Psoas muscle (tissue), 8 donors: ENCODE measurements around the gene RAI14. TPM values are rescaled to one million over a fixed set of nuclear protein-coding genes. Genes with fewer than 3 reads are reported as not detected.
"Not testable (repeated sequence)": the region's sequence is repeated elsewhere in the genome, so short reads cannot be mapped to it uniquely, and the experiment has no call there.

Experiments used
- ATAC-seq, 4 donors: fragments of 200-7000 bp; cut with Tn5 transposase; one replicate each; pipeline ENCODE4 v1.9.1; 2020; ENCODE audit warnings: moderate library complexity in 3 of 4, mild to moderate bottlenecking in 2 of 4
- DNase-seq, 2 donors: peaks; one replicate each; pipeline ENCODE4 v3.0.0-alpha.2; 2020
- H3K27ac ChIP-seq: fragments of 200-600 bp; one replicate; pipeline ENCODE4 v1.8.0; 2022
- H3K27me3 ChIP-seq, 3 donors: fragments of 200-600 bp in 1 of 3; one replicate each; pipeline versions ENCODE4 v1.6.1 to v1.8.0; 2013 to 2022; ENCODE audit warnings: low read length in 2 of 3, mild to moderate bottlenecking in 2 of 3, moderate library complexity in 1 of 3; ENCODE audit not compliant: insufficient read depth in 3 of 3
- H3K36me3 ChIP-seq, 2 donors: fragments of 200-600 bp in 1 of 2; one replicate each; pipeline versions ENCODE4 v1.6.1 to v1.8.0; 2013 to 2022; ENCODE audit warnings: low read depth in 1 of 2, mild to moderate bottlenecking in 1 of 2, moderate library complexity in 1 of 2; ENCODE audit not compliant: insufficient read depth in 1 of 2
- H3K4me1 ChIP-seq: fragments of 200-600 bp; one replicate; pipeline ENCODE4 v1.8.0; 2022
- H3K4me3 ChIP-seq: fragments of 200-600 bp; one replicate; pipeline ENCODE4 v1.8.0; 2022; ENCODE audit warnings: mild to moderate bottlenecking
- H3K9me3 ChIP-seq: fragments of 200-600 bp; one replicate; pipeline ENCODE4 v1.8.0; 2022
- WGBS, 3 donors: extraction: QIAGEN DNeasy Blood & Tissue Kit; methylation state at CpG; one replicate each; pipeline versions ENCODE4 v1.1.6 to v1.1.7; 2013; 5-methylcytosine and 5-hydroxymethylcytosine counted together
- intact Hi-C, 2 donors: fragments of 100-400 bp; cut with DNase I; formaldehyde crosslinking; loops; one replicate each; pipeline versions ENCODE4 v1.11.0 to v1.14.2; 2022
- polyA plus RNA-seq, 3 donors: library from polyadenylated mRNA; stranded (reverse); fragments of 200-250 nt; gene quantifications; one replicate each; pipeline ENCODE4 v1.2.3, GENCODE V29; 2013
- total RNA-seq, 4 donors: library from RNA; stranded (reverse); fragmentation: NEBNext Ultra II Directional in 2 of 4; extraction: Animal tissue kit (Norgen Biotek cat#: 25700) in 2 of 4; gene quantifications; one replicate each; pipeline versions ENCODE4 v1.2.1 to v1.2.4, GENCODE V29; 2021 to 2023
- TF ChIP-seq, protein P1 (sequence below): fragments of 200-600 bp; IDR thresholded peaks from one replicate; pipeline ENCODE4 v1.8.0; 2022; ENCODE audit warnings: antibody characterized with exemption
- donor health status: healthy with polysubstance abuse.
- donor health status: DM: no; HTN: no; CAD: no; lungs with moderate emphysema.
- donor health status: Bipolar disorder and iron deficiency.
- donor health status: healthy.
- donor health status: DM: yes; HTN: yes; CAD: no.
- donor health status: DM: no; HTN: no; CAD: no.
- donor health status: DM: no; HTN: no; CAD: no.
- donor health status: DM: yes; HTN: yes; CAD: no.

Gene RAI14
- total and polyA plus RNA-seq, 7 donors = 0.69 to 4.3 (median 2.1) TPM

GRCh38 chr5:34700078-34700452 lies 43.9 kb downstream of the RAI14 start:
- Histone ChIP-seq H3K36me3 (no peaks in the 10 kb centered on the region), H3K27ac (no peak overlapping the region), H3K9me3 (no peaks in the 10 kb centered on the region), H3K4me1 (no peaks in the 10 kb centered on the region), H3K27me3 (no peaks in the 10 kb centered on the region), H3K4me3 (no peak overlapping the region)
- intact Hi-C loops = no loop called here
- TF ChIP-seq, protein P1, sequence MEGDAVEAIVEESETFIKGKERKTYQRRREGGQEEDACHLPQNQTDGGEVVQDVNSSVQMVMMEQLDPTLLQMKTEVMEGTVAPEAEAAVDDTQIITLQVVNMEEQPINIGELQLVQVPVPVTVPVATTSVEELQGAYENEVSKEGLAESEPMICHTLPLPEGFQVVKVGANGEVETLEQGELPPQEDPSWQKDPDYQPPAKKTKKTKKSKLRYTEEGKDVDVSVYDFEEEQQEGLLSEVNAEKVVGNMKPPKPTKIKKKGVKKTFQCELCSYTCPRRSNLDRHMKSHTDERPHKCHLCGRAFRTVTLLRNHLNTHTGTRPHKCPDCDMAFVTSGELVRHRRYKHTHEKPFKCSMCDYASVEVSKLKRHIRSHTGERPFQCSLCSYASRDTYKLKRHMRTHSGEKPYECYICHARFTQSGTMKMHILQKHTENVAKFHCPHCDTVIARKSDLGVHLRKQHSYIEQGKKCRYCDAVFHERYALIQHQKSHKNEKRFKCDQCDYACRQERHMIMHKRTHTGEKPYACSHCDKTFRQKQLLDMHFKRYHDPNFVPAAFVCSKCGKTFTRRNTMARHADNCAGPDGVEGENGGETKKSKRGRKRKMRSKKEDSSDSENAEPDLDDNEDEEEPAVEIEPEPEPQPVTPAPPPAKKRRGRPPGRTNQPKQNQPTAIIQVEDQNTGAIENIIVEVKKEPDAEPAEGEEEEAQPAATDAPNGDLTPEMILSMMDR = no peak
- ATAC-seq (no peak), DNase-seq (no peak)
- WGBS, 3 donors = 94 to 100% (median 100%) methylated on average over 2 of the region's 2 CpGs

- H3K4me3 ChIP-seq, H3K27ac ChIP-seq, intact Hi-C loops, H3K4me1 ChIP-seq, DNase-seq, H3K36me3 ChIP-seq, H3K27me3 ChIP-seq, H3K9me3 ChIP-seq, ATAC-seq: not testable (repeated sequence)
- 96 to 99% (median 97%) methylated on average over 2 of the region's 2 CpGs for WGBS, 3 donors
These were observed 45.3 kb downstream of the RAI14 start for GRCh38 chr5:34701442-34701841.

- 82 to 86% (median 83%) methylated on average over 10 of the region's 10 CpGs for WGBS, 3 donors
These were observed 47.9 kb downstream of the RAI14 start for GRCh38 chr5:34703767-34704713.

GRCh38 chr5:34706084-34706483 lies 50.0 kb downstream of the RAI14 start:
- no peak overlapping the region for H3K27ac ChIP-seq
- H3K4me1 ChIP-seq = no peaks in the 10 kb centered on the region
- H3K36me3 ChIP-seq = no peaks in the 10 kb centered on the region
- intact Hi-C loops = no loop called here
- no peak overlapping the region for H3K4me3 ChIP-seq
- no peak for ATAC-seq
- no peak for DNase-seq
- no peaks in the 10 kb centered on the region for H3K27me3 ChIP-seq
- WGBS, 3 donors = 43 to 94% (median 57%) methylated on average over 1 of the region's 1 CpG
- H3K9me3 ChIP-seq = no peaks in the 10 kb centered on the region
- TF ChIP-seq, protein P1 = no peak

More at GRCh38 chr5:34703767-34704713, 47.9 kb downstream of the RAI14 start:
- no peak overlapping the region for H3K4me3 ChIP-seq
- no peaks in the 10 kb centered on the region for H3K27me3 ChIP-seq
- ATAC-seq (no peak), DNase-seq (no peak)
- no peaks in the 10 kb centered on the region for H3K9me3 ChIP-seq
- intact Hi-C loops = no loop called here
- no peaks in the 10 kb centered on the region for H3K4me1 ChIP-seq
- TF ChIP-seq, protein P1 = no peak
- H3K27ac ChIP-seq = no peak overlapping the region
- H3K36me3 ChIP-seq = no peaks in the 10 kb centered on the region

DNA sequence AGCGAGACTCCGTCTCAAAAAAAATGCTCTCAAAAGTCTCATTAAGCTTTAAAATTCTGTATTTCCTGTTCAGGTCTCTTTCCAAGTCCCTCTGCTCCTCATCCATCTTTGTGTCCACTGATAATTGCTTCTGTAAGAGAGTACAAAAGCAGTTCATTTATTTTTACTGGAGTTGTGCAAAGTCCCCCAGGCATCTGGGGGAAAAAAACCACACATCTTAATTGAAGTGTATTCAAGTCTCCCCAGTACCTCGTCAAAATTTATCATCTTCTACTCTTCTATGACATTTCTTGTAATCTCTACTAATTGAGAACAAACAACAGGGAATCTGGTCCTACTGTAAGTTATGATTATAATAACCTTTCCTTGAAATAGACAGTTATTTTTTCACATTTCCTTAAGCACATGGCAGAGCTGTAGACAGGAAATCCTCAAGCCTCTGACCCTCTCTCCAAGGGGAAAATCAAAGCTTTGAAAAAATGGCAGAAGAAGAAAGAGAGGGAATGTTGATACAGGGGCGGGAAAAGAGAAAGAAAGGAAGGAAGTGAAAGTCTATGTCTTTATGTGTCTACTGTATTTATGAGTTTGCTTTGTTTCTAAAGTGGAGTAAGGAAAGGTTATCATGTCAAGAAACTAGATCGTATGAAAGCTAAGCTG lies 51.5 kb downstream of the RAI14 start:
- ATAC-seq = no peak
- Histone ChIP-seq H3K27me3 (no peaks in the 10 kb centered on the region), H3K36me3 (no peaks in the 10 kb centered on the region), H3K27ac (no peak overlapping the region), H3K9me3 (no peaks in the 10 kb centered on the region), H3K4me3 (no peak overlapping the region), H3K4me1 (no peaks in the 10 kb centered on the region)
- DNase-seq = no peak
- WGBS, 3 donors = 75 to 78% (median 76%) methylated on average over 5 of the region's 5 CpGs
- intact Hi-C loops = no loop called here
- TF ChIP-seq, protein P1 = no peak
